Measurements from ENCODE around the gene SECISBP2L.

DNA sequence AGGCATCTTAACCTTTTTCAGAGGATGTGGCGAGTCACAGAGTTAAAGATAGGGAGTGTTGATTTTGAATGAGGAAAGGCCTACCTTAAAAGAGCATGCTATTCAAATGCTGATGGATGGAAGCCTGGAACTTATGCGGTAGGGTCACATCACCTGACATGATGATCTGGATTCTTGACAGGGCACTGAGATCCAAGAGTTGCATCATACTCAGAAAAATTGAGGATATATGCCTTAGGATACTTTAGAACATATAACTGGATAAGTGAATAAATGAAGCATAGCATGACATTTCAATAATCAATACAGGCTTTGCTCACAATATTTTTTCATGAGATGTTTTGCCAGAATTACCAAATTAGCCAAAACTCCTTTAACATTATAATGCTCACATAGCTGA lies 20.1 kb upstream of the SECISBP2L start:
- TF ChIP-seq, protein P1, sequence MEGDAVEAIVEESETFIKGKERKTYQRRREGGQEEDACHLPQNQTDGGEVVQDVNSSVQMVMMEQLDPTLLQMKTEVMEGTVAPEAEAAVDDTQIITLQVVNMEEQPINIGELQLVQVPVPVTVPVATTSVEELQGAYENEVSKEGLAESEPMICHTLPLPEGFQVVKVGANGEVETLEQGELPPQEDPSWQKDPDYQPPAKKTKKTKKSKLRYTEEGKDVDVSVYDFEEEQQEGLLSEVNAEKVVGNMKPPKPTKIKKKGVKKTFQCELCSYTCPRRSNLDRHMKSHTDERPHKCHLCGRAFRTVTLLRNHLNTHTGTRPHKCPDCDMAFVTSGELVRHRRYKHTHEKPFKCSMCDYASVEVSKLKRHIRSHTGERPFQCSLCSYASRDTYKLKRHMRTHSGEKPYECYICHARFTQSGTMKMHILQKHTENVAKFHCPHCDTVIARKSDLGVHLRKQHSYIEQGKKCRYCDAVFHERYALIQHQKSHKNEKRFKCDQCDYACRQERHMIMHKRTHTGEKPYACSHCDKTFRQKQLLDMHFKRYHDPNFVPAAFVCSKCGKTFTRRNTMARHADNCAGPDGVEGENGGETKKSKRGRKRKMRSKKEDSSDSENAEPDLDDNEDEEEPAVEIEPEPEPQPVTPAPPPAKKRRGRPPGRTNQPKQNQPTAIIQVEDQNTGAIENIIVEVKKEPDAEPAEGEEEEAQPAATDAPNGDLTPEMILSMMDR (IDR thresholded peaks at IDR 0.05): no peak
- no peak for TF ChIP-seq POLR2A (IDR thresholded peaks at IDR 0.05)

All from prostate gland (tissue), 2 donors.